ENCODE data around the gene TOM1. TPM values are rescaled to one million over a fixed set of nuclear protein-coding genes. Genes with fewer than 3 reads are reported as not detected.

The TOM1 gene
- total and polyA plus RNA-seq, 4 donors = 17.9 to 53.0 (median 50.5) TPM

DNA sequence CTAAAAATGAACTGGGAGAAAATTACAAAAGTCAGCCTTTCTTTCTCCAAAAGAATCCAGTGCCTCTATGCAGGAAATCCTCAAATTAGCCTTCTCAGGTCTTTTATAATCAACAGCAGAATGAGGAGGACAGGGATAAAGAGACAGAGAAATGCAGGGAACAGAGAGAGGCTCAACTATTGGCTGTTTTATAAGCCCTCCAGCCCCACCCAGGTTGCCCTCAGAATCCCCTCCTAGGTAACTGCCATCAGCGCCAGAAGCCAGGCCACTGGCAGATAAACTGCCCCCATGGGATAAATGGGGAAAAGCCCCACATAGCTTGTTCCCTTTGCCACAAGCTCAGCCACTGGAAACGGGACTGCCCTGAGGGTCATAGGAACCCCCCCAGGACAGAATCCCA lies 70.3 kb downstream of the TOM1 start:
- WGBS = 89% methylated on average over 2 of the region's 2 CpGs
- TF ChIP-seq RAD21 (IDR thresholded peaks at IDR 0.05) (no peak), GABPA (IDR thresholded peaks at IDR 0.05 in 1 of 2, conservative IDR thresholded peaks at IDR 0.05 in 1 of 2) (no peak), HNF4A (conservative IDR thresholded peaks at IDR 0.05) (no peak), SP1 (IDR thresholded peaks at IDR 0.05) (no peak), MAX (IDR thresholded peaks at IDR 0.05) (no peak)
- TF ChIP-seq, protein P1, sequence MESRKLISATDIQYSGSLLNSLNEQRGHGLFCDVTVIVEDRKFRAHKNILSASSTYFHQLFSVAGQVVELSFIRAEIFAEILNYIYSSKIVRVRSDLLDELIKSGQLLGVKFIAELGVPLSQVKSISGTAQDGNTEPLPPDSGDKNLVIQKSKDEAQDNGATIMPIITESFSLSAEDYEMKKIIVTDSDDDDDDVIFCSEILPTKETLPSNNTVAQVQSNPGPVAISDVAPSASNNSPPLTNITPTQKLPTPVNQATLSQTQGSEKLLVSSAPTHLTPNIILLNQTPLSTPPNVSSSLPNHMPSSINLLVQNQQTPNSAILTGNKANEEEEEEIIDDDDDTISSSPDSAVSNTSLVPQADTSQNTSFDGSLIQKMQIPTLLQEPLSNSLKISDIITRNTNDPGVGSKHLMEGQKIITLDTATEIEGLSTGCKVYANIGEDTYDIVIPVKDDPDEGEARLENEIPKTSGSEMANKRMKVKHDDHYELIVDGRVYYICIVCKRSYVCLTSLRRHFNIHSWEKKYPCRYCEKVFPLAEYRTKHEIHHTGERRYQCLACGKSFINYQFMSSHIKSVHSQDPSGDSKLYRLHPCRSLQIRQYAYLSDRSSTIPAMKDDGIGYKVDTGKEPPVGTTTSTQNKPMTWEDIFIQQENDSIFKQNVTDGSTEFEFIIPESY (IDR thresholded peaks at IDR 0.05) = no peak
- TF ChIP-seq, protein P2, sequence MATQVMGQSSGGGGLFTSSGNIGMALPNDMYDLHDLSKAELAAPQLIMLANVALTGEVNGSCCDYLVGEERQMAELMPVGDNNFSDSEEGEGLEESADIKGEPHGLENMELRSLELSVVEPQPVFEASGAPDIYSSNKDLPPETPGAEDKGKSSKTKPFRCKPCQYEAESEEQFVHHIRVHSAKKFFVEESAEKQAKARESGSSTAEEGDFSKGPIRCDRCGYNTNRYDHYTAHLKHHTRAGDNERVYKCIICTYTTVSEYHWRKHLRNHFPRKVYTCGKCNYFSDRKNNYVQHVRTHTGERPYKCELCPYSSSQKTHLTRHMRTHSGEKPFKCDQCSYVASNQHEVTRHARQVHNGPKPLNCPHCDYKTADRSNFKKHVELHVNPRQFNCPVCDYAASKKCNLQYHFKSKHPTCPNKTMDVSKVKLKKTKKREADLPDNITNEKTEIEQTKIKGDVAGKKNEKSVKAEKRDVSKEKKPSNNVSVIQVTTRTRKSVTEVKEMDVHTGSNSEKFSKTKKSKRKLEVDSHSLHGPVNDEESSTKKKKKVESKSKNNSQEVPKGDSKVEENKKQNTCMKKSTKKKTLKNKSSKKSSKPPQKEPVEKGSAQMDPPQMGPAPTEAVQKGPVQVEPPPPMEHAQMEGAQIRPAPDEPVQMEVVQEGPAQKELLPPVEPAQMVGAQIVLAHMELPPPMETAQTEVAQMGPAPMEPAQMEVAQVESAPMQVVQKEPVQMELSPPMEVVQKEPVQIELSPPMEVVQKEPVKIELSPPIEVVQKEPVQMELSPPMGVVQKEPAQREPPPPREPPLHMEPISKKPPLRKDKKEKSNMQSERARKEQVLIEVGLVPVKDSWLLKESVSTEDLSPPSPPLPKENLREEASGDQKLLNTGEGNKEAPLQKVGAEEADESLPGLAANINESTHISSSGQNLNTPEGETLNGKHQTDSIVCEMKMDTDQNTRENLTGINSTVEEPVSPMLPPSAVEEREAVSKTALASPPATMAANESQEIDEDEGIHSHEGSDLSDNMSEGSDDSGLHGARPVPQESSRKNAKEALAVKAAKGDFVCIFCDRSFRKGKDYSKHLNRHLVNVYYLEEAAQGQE (IDR thresholded peaks at IDR 0.05) = no peak
- Histone ChIP-seq H3K9ac (ENCODE audit: low read depth in 1 of 2, low read length in 2 of 2) (no peak overlapping the region), H3K4me1 (ENCODE audit: control insufficient read depth in 4 of 4, insufficient read depth in 4 of 4, low read length in 3 of 4) (peaks cover 2 to 8% (median 4%) of the 10 kb centered on the region in 4 donors), H3K9me3 (ENCODE audit: control insufficient read depth in 4 of 4, low read length in 3 of 4) (no peaks in the 10 kb centered on the region), H3K36me3 (ENCODE audit: control insufficient read depth in 4 of 4, insufficient read depth in 3 of 4, low read depth in 1 of 4, low read length in 3 of 4) (no peaks in the 10 kb centered on the region), H3K27ac (ENCODE audit: low read depth in 1 of 2, low read length in 2 of 2) (no peak overlapping the region), H3K4me3 (ENCODE audit: low read depth in 1 of 3, low read length in 3 of 3) (no peak overlapping the region), H3K27me3 (ENCODE audit: control insufficient read depth in 4 of 4, insufficient read depth in 4 of 4, low read length in 3 of 4) (no peaks in the 10 kb centered on the region)
- no peak for DNase-seq (ENCODE audit: low spot score)

DNA sequence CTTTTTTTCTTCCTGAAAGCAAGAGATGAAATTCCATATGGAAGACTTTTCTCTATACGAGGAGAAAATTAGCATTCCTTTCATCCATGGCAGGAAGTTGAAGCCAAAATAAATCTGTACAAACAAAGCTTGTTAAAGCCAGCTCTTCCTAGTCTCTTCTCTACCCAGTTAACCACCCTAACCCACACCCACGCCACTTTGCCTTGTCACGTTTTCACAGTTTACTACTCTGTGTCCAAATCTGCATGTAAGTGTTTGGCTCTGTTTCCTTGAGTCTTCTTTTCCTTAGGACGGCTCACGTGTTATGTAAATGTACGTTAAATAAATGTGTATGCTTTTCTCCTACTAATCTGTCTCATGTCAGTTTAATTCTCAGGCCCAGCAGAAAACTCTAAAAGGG lies 74.1 kb downstream of the TOM1 start:
- Histone ChIP-seq H3K27ac (ENCODE audit: low read depth in 1 of 2, low read length in 2 of 2) (no peak overlapping the region), H3K4me3 (ENCODE audit: low read depth in 1 of 3, low read length in 3 of 3) (no peak overlapping the region), H3K9ac (ENCODE audit: low read depth in 1 of 2, low read length in 2 of 2) (no peak overlapping the region), H3K27me3 (ENCODE audit: control insufficient read depth in 4 of 4, insufficient read depth in 4 of 4, low read length in 3 of 4) (no peaks in the 10 kb centered on the region), H3K4me1 (ENCODE audit: control insufficient read depth in 4 of 4, insufficient read depth in 4 of 4, low read length in 3 of 4) (peaks cover 2 to 19% (median 11%) of the 10 kb centered on the region in 4 donors), H3K36me3 (ENCODE audit: control insufficient read depth in 4 of 4, insufficient read depth in 3 of 4, low read depth in 1 of 4, low read length in 3 of 4) (no peaks in the 10 kb centered on the region), H3K9me3 (ENCODE audit: control insufficient read depth in 4 of 4, low read length in 3 of 4) (no peaks in the 10 kb centered on the region)
- no peak for DNase-seq (ENCODE audit: low spot score)
- TF ChIP-seq TAF1 (conservative IDR thresholded peaks at IDR 0.05) (no peak), HNF4A (conservative IDR thresholded peaks at IDR 0.05) (no peak), FOXA1 (IDR thresholded peaks at IDR 0.05) (no peak), SP1 (IDR thresholded peaks at IDR 0.05) (no peak), HNF4G (IDR thresholded peaks at IDR 0.05) (no peak), EGR1 (IDR thresholded peaks at IDR 0.05; ENCODE audit: low read depth in 2 of 2) (no peak)
- TF ChIP-seq, protein P2 (IDR thresholded peaks at IDR 0.05) = no peak
- WGBS = 89% methylated on average over 6 of the region's 6 CpGs

Measured in liver (tissue), 9 donors.